GM12878 (cell line): ENCODE results near the gene UTF1. TPM values are rescaled to one million over a fixed set of nuclear protein-coding genes. Genes with fewer than 3 reads are reported as not detected.
A peak's percentile ranks its signal among the peaks of the same experiment; 100 is the strongest.

ENCODE experiments used
- BCL11A ChIP-seq: IDR thresholded peaks from 2 replicates; pipeline ENCODE4 v1.6.1; 2011; ENCODE audit warnings: low read depth, low read length
- BMI1 ChIP-seq: fragments of 450-650 bp; IDR thresholded peaks from 2 replicates; pipeline ENCODE4 v1.6.1; 2016; ENCODE audit warnings: mild to moderate bottlenecking, moderate library complexity, borderline replicate concordance
- CHD4 ChIP-seq: fragments of 200-600 bp; sonication (generic); IDR thresholded peaks from 2 replicates; pipeline ENCODE4 v1.6.1; 2016; ENCODE audit warnings: mild to moderate bottlenecking
- EED ChIP-seq: sonication (generic); IDR thresholded peaks from 2 replicates; pipeline ENCODE4 v1.6.1; 2016; ENCODE audit warnings: antibody characterized with exemption, low read depth
- EGR1 ChIP-seq, 2 experiments: IDR thresholded peaks; 1 replicate in 1 of 2; 2 replicates in 1 of 2; pipeline ENCODE4 v1.6.1; 2011 to 2012; ENCODE audit warnings: low read depth in 2 of 2, low read length in 2 of 2, borderline replicate concordance in 1 of 2, mild to moderate bottlenecking in 1 of 2, moderate library complexity in 1 of 2
- ESRRA ChIP-seq: IDR thresholded peaks from 2 replicates; pipeline ENCODE4 v1.6.1; 2012; ENCODE audit warnings: mild to moderate bottlenecking, low read length, improper control_type of control experiment
- NFYB ChIP-seq: IDR thresholded peaks from 2 replicates; pipeline ENCODE4 v1.6.1; 2011; ENCODE audit warnings: low read depth, mild to moderate bottlenecking, low read length, improper control_type of control experiment, moderate library complexity; ENCODE audit not compliant: insufficient read depth
- NR2C2 ChIP-seq: IDR thresholded peaks from 2 replicates; pipeline ENCODE4 v1.6.1; 2011; ENCODE audit warnings: borderline replicate concordance, low read depth; ENCODE audit not compliant: control insufficient read depth, insufficient read length
- RBBP5 ChIP-seq: fragments of 200-600 bp; sonication (generic); conservative IDR thresholded peaks from 2 replicates; pipeline ENCODE4 v1.6.1; 2016
- RUNX3 ChIP-seq: IDR thresholded peaks from 2 replicates; pipeline ENCODE4 v1.6.1; 2012; ENCODE audit warnings: low read length, inconsistent platforms
- SMAD1 ChIP-seq: fragments of 450-650 bp; IDR thresholded peaks from 2 replicates; pipeline ENCODE4 v1.6.1; 2018; ENCODE audit warnings: mild to moderate bottlenecking, low read depth; ENCODE audit not compliant: partially characterized antibody
- STAT3 ChIP-seq: IDR thresholded peaks from 2 replicates; pipeline ENCODE4 v1.6.1; 2011; ENCODE audit warnings: low read depth, low read length, improper control_type of control experiment
- TARDBP ChIP-seq: IDR thresholded peaks from 2 replicates; pipeline ENCODE4 v1.6.1; 2016; ENCODE audit warnings: borderline replicate concordance
- TBL1XR1 ChIP-seq: IDR thresholded peaks from 2 replicates; pipeline ENCODE4 v1.6.1; 2012; ENCODE audit warnings: low read depth, low read length, improper control_type of control experiment
- ZNF207 ChIP-seq: fragments of 450-650 bp; IDR thresholded peaks from 2 replicates; pipeline ENCODE4 v1.6.1; 2014; ENCODE audit warnings: antibody characterized with exemption, mild to moderate bottlenecking, borderline replicate concordance
- polyA plus RNA-seq, 11 experiments: library from polyadenylated mRNA; depleted of rRNA in 4 of 11; unstranded in 6 of 11; stranded (reverse) in 5 of 11; fragments of >200 nt; fragmentation: Nextera tagmentation in 4 of 11; fragmentation: Illumina TruSeq in 1 of 11; extraction: Ambion mirVana in 4 of 11; extraction: Trizol in 1 of 11; gene quantifications; 1 replicate in 1 of 11; 2 replicates in 10 of 11; pipeline versions ENCODE4 v1.2.1 to v1.2.3, GENCODE V29; 2011 to 2016; ENCODE audit warnings: inconsistent platforms in 2 of 11, missing spikeins in 2 of 11, low read depth in 1 of 11
- total RNA-seq, 4 experiments: library from RNA; depleted of rRNA in 3 of 4; stranded (reverse); fragments of >200 nt in 3 of 4; fragmentation: Illumina TruSeq in 1 of 4; extraction: Trizol in 1 of 4; gene quantifications; 2 replicates each; pipeline versions ENCODE4 v1.2.1 to v1.2.3, GENCODE V29; 2013 to 2021
- TF ChIP-seq, protein P1 (sequence below): fragments of 450-650 bp; IDR thresholded peaks from 2 replicates; pipeline ENCODE4 v1.6.1; 2017; ENCODE audit warnings: mild to moderate bottlenecking, moderate library complexity
- TF ChIP-seq, protein P2 (sequence below): fragments of 450-650 bp; formaldehyde crosslinking; IDR thresholded peaks from 2 replicates; pipeline ENCODE4 v1.4.0; 2020; ENCODE audit warnings: mild to moderate bottlenecking, moderate library complexity
- TF ChIP-seq, protein P3 (sequence below): IDR thresholded peaks from 2 replicates; pipeline ENCODE4 v1.6.1; 2012; ENCODE audit warnings: low read depth, low read length, improper control_type of control experiment
- TF ChIP-seq, protein P4 (sequence below): fragments of 450-650 bp; IDR thresholded peaks from 2 replicates; pipeline ENCODE4 v1.6.1; 2018; ENCODE audit warnings: borderline replicate concordance, mild to moderate bottlenecking; ENCODE audit not compliant: partially characterized antibody

Gene UTF1
- total and polyA plus RNA-seq, 10 of the 15 experiments (the other 5 are each of a cell fraction or from before 2014, with no cell fraction given) = not detected

DNA sequence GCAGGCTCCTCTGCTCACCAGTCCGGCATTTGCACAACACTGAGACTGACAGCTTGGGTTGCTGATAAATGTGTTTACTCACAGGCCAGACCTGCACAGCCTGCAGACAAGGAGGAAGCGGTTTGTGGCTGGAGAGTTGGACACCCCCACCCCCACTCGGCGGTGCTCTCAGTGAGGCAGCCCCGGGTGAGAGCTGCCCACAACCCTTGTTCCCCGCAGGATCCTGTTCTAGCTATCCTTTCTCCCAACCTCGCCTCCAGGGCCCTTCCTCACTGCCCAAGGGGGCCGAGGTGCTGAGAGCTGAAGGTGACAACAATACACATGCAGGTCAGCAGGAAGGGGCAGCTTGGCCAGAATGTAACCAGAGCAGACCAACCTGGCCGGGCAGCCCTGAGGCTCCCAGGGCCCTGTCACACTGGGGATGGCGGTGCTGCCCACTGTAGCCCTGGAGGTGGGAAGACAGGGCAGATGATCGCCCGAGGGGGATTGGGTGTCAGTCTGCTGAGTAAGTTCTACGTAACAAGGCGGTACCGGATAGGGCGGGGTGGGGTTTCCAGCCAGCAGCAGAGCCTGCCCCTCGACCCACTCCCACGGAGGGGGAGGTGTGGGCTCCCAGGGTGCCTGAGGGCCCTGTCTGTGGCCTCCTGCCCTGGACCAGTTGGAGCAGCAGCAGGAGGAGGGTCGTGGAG, 48.7 kb downstream of the UTF1 start (continued):
- no peak for TF ChIP-seq BMI1
- no peak for TF ChIP-seq TARDBP
- TF ChIP-seq RBBP5 = no peak
- peak; percentile 88 for TF ChIP-seq RUNX3
- peak; percentile 58; the same call in 1 of the 2 replicates for TF ChIP-seq TBL1XR1
- no peak for TF ChIP-seq SMAD1
- no peak for TF ChIP-seq ESRRA
- 0 out of 3 replicates have a peak, but pooled peaks of 1 of the 2 experiments have one; percentile 12 for TF ChIP-seq EGR1 (IDR thresholded peaks at IDR 0.05; ENCODE audit: borderline replicate concordance in 1 of 2, low read depth in 2 of 2, low read length in 2 of 2)
- TF ChIP-seq, protein P1, sequence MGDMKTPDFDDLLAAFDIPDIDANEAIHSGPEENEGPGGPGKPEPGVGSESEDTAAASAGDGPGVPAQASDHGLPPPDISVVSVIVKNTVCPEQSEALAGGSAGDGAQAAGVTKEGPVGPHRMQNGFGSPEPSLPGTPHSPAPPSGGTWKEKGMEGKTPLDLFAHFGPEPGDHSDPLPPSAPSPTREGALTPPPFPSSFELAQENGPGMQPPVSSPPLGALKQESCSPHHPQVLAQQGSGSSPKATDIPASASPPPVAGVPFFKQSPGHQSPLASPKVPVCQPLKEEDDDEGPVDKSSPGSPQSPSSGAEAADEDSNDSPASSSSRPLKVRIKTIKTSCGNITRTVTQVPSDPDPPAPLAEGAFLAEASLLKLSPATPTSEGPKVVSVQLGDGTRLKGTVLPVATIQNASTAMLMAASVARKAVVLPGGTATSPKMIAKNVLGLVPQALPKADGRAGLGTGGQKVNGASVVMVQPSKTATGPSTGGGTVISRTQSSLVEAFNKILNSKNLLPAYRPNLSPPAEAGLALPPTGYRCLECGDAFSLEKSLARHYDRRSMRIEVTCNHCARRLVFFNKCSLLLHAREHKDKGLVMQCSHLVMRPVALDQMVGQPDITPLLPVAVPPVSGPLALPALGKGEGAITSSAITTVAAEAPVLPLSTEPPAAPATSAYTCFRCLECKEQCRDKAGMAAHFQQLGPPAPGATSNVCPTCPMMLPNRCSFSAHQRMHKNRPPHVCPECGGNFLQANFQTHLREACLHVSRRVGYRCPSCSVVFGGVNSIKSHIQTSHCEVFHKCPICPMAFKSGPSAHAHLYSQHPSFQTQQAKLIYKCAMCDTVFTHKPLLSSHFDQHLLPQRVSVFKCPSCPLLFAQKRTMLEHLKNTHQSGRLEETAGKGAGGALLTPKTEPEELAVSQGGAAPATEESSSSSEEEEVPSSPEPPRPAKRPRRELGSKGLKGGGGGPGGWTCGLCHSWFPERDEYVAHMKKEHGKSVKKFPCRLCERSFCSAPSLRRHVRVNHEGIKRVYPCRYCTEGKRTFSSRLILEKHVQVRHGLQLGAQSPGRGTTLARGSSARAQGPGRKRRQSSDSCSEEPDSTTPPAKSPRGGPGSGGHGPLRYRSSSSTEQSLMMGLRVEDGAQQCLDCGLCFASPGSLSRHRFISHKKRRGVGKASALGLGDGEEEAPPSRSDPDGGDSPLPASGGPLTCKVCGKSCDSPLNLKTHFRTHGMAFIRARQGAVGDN = no peak
- no peak for TF ChIP-seq ZNF207
- TF ChIP-seq, protein P2, sequence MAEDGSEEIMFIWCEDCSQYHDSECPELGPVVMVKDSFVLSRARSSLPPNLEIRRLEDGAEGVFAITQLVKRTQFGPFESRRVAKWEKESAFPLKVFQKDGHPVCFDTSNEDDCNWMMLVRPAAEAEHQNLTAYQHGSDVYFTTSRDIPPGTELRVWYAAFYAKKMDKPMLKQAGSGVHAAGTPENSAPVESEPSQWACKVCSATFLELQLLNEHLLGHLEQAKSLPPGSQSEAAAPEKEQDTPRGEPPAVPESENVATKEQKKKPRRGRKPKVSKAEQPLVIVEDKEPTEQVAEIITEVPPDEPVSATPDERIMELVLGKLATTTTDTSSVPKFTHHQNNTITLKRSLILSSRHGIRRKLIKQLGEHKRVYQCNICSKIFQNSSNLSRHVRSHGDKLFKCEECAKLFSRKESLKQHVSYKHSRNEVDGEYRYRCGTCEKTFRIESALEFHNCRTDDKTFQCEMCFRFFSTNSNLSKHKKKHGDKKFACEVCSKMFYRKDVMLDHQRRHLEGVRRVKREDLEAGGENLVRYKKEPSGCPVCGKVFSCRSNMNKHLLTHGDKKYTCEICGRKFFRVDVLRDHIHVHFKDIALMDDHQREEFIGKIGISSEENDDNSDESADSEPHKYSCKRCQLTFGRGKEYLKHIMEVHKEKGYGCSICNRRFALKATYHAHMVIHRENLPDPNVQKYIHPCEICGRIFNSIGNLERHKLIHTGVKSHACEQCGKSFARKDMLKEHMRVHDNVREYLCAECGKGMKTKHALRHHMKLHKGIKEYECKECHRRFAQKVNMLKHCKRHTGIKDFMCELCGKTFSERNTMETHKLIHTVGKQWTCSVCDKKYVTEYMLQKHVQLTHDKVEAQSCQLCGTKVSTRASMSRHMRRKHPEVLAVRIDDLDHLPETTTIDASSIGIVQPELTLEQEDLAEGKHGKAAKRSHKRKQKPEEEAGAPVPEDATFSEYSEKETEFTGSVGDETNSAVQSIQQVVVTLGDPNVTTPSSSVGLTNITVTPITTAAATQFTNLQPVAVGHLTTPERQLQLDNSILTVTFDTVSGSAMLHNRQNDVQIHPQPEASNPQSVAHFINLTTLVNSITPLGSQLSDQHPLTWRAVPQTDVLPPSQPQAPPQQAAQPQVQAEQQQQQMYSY (CRISPR knock-in tag) = no peak
- no peak for TF ChIP-seq BCL11A
- TF ChIP-seq, protein P3, sequence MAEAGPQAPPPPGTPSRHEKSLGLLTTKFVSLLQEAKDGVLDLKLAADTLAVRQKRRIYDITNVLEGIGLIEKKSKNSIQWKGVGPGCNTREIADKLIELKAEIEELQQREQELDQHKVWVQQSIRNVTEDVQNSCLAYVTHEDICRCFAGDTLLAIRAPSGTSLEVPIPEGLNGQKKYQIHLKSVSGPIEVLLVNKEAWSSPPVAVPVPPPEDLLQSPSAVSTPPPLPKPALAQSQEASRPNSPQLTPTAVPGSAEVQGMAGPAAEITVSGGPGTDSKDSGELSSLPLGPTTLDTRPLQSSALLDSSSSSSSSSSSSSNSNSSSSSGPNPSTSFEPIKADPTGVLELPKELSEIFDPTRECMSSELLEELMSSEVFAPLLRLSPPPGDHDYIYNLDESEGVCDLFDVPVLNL = no peak
- TF ChIP-seq, protein P4, sequence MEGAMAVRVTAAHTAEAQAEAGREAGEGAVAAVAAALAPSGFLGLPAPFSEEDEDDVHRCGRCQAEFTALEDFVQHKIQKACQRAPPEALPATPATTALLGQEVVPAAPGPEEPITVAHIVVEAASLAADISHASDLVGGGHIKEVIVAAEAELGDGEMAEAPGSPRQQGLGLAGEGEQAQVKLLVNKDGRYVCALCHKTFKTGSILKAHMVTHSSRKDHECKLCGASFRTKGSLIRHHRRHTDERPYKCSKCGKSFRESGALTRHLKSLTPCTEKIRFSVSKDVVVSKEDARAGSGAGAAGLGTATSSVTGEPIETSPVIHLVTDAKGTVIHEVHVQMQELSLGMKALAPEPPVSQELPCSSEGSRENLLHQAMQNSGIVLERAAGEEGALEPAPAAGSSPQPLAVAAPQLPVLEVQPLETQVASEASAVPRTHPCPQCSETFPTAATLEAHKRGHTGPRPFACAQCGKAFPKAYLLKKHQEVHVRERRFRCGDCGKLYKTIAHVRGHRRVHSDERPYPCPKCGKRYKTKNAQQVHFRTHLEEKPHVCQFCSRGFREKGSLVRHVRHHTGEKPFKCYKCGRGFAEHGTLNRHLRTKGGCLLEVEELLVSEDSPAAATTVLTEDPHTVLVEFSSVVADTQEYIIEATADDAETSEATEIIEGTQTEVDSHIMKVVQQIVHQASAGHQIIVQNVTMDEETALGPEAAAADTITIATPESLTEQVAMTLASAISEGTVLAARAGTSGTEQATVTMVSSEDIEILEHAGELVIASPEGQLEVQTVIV = no peak
- TF ChIP-seq STAT3 = no peak
- TF ChIP-seq NFYB = no peak
- 0 out of 2 replicates have a peak, but pooled peaks have one; percentile 14 for TF ChIP-seq EED
- no peak for TF ChIP-seq CHD4
- no peak for TF ChIP-seq NR2C2
